HG02885 (cell line): ENCODE measurements around the gene ACVR1.

ENCODE experiments used
- ATAC-seq: cut with Tn5 transposase; IDR thresholded peaks from one replicate; pipeline ENCODE4 v1.9.1; 2021; ENCODE audit warnings: mild to moderate bottlenecking; ENCODE audit not compliant: unreplicated experiment, poor library complexity

The ACVR1 gene

GRCh38 chr2:157857881-157858280 lies 18.2 kb downstream of the ACVR1 start:
- no peak for ATAC-seq

GRCh38 chr2:157856187-157856515 lies 20.0 kb downstream of the ACVR1 start:
- no peak for ATAC-seq

GRCh38 chr2:157853820-157854219 lies 22.3 kb downstream of the ACVR1 start:
- no peak for ATAC-seq

GRCh38 chr2:157853211-157853610 lies 22.9 kb downstream of the ACVR1 start:
- no peak for ATAC-seq

GRCh38 chr2:157849591-157849990 lies 26.5 kb downstream of the ACVR1 start:
- no peak for ATAC-seq

- no peak for ATAC-seq
Measured at GRCh38 chr2:157848213-157848612, 27.9 kb downstream of the ACVR1 start.

- no peak for ATAC-seq
Measured at GRCh38 chr2:157845081-157845480, 31.0 kb downstream of the ACVR1 start.

GRCh38 chr2:157843935-157844334 lies 32.2 kb downstream of the ACVR1 start:
- ATAC-seq, result no peak

- no peak for ATAC-seq
Measured at GRCh38 chr2:157843081-157843480, 33.0 kb downstream of the ACVR1 start.

- ATAC-seq, result no peak
Measured at GRCh38 chr2:157842106-157842879, 33.8 kb downstream of the ACVR1 start.

- ATAC-seq, result no peak
Measured at GRCh38 chr2:157841485-157841884, 34.6 kb downstream of the ACVR1 start.

- no peak for ATAC-seq
Measured at GRCh38 chr2:157840568-157841156, 35.5 kb downstream of the ACVR1 start.

- no peak for ATAC-seq
Measured at GRCh38 chr2:157839822-157840221, 36.3 kb downstream of the ACVR1 start.

- ATAC-seq, result no peak
Measured at GRCh38 chr2:157839162-157839801, 36.8 kb downstream of the ACVR1 start.

GRCh38 chr2:157838442-157839161 lies 37.5 kb downstream of the ACVR1 start:
- ATAC-seq, result no peak

GRCh38 chr2:157837851-157838441 lies 38.2 kb downstream of the ACVR1 start:
- ATAC-seq, result no peak

- ATAC-seq, result no peak
Measured at GRCh38 chr2:157836531-157836930, 39.6 kb downstream of the ACVR1 start.

- ATAC-seq, result no peak
Measured at GRCh38 chr2:157835425-157835824, 40.7 kb downstream of the ACVR1 start.

- no peak for ATAC-seq
Measured at GRCh38 chr2:157835006-157835405, 41.1 kb downstream of the ACVR1 start.

GRCh38 chr2:157833721-157834120 lies 42.4 kb downstream of the ACVR1 start:
- ATAC-seq, result no peak
